ENCODE measurements around the gene PHLDB2.

PHLDB2 gene

DNA sequence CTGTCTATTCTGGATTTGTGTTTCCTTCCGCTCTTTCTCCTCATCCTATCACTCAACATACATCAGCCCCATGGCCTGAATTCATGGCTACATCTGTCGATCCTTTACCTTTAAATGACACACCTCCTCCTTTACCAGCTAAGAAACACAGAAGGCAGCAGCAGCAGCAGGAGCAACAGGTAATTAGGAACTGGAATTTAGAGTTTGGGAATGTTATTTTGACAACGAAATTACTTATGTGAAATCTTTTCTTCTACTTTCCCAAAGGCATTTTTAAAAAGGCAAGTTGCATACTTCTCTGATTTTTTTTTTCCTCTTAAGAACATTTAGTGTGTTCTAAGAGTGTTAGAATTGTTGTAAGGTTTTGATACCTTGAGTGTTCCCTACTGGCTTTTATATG, 90.6 kb downstream of the PHLDB2 start:
- no peak for DNase-seq (ENCODE audit: extremely low spot score)
- CTCF ChIA-PET, result no interaction called here
- TF ChIP-seq ARNT (IDR thresholded peaks at IDR 0.05), result no peak
- no peak for TF ChIP-seq ELF4 (IDR thresholded peaks at IDR 0.05)
- TF ChIP-seq L3MBTL2 (conservative IDR thresholded peaks at IDR 0.05), result no peak
- no peak for TF ChIP-seq SP1 (IDR thresholded peaks at IDR 0.05)
- TF ChIP-seq HDGF (IDR thresholded peaks at IDR 0.05; ENCODE audit: borderline replicate concordance), result no peak
- no peak for TF ChIP-seq FOXK2 (IDR thresholded peaks at IDR 0.05)
- TF ChIP-seq, protein P1, sequence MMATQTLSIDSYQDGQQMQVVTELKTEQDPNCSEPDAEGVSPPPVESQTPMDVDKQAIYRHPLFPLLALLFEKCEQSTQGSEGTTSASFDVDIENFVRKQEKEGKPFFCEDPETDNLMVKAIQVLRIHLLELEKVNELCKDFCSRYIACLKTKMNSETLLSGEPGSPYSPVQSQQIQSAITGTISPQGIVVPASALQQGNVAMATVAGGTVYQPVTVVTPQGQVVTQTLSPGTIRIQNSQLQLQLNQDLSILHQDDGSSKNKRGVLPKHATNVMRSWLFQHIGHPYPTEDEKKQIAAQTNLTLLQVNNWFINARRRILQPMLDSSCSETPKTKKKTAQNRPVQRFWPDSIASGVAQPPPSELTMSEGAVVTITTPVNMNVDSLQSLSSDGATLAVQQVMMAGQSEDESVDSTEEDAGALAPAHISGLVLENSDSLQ (IDR thresholded peaks at IDR 0.05), result no peak
- TF ChIP-seq FOXM1 (IDR thresholded peaks at IDR 0.05; ENCODE audit: borderline replicate concordance), result no peak
- TF ChIP-seq CTBP1 (IDR thresholded peaks at IDR 0.05; ENCODE audit: borderline replicate concordance), result no peak
- TF ChIP-seq TARDBP (IDR thresholded peaks at IDR 0.05), result no peak
- TF ChIP-seq BHLHE40 (IDR thresholded peaks at IDR 0.05; ENCODE audit: borderline replicate concordance), result no peak
- TF ChIP-seq FOXA1 (IDR thresholded peaks at IDR 0.05), result no peak
- no peak for TF ChIP-seq SUZ12 (IDR thresholded peaks at IDR 0.05)
- TF ChIP-seq NFRKB (IDR thresholded peaks at IDR 0.05), result no peak
- POLR2A ChIA-PET, result no interaction called here

DNA sequence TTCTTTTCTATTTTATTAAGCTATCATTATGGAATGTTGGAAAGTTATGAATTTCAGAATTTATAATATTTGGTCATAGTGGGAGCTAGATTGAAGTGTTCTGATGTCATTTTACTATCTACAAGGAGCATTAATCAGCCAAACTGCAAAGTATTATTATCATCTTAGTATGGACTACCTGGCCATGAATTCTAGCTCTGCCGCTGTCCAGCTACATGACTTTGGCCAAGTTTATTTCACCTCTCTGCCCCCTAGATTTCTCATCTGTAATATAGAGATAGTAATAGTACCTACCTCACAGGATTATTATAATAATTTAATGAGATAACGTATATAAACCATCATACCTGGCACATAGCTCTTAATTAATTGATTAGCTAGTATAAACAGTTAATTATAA, 92.0 kb downstream of the PHLDB2 start:
- no peak for DNase-seq (ENCODE audit: extremely low spot score)
- CTCF ChIA-PET, result interaction anchor here (0.5 kb wide), 1 partner anchor 63 kb away, joined by 3 read pairs; no protein-coding TSS in a partner anchor
- no peak for TF ChIP-seq L3MBTL2 (conservative IDR thresholded peaks at IDR 0.05)
- TF ChIP-seq TARDBP (IDR thresholded peaks at IDR 0.05), result no peak
- TF ChIP-seq LEF1 (IDR thresholded peaks at IDR 0.05; ENCODE audit: borderline replicate concordance), result no peak
- TF ChIP-seq, protein P1 (IDR thresholded peaks at IDR 0.05), result no peak
- TF ChIP-seq CTBP1 (IDR thresholded peaks at IDR 0.05; ENCODE audit: borderline replicate concordance), result no peak
- TF ChIP-seq FOXK2 (IDR thresholded peaks at IDR 0.05), result no peak
- no peak for TF ChIP-seq FOXM1 (IDR thresholded peaks at IDR 0.05; ENCODE audit: borderline replicate concordance)
- TF ChIP-seq ARNT (IDR thresholded peaks at IDR 0.05), result no peak
- TF ChIP-seq ELF4 (IDR thresholded peaks at IDR 0.05), result no peak
- POLR2A ChIA-PET, result no interaction called here

DNA sequence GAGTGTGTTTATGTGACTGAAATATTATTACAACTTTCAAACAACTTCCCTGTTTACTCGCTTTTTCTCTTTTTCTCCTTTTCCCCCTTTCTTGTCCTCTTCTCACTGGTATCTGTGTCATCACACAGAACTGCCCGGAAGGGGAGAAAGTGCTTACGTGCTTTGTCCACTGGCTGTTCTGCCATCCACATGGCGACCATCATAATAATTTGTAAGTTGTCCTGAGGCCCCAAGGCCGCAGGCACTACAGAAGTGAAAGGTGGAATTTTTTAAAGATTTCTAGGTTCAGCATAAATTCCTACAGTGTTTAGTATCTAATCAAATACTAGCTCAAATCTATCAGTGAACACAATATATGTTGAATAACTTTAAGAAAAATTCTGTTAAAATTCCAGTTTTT, 93.0 kb downstream of the PHLDB2 start:
- POLR2A ChIA-PET, result no interaction called here
- CTCF ChIA-PET, result no interaction called here
- no peak for TF ChIP-seq NFRKB (IDR thresholded peaks at IDR 0.05)
- no peak for TF ChIP-seq L3MBTL2 (conservative IDR thresholded peaks at IDR 0.05)
- no peak for TF ChIP-seq SUZ12 (IDR thresholded peaks at IDR 0.05)
- TF ChIP-seq SP1 (IDR thresholded peaks at IDR 0.05), result no peak
- TF ChIP-seq LEF1 (IDR thresholded peaks at IDR 0.05; ENCODE audit: borderline replicate concordance), result no peak
- no peak for TF ChIP-seq ARNT (IDR thresholded peaks at IDR 0.05)
- no peak for TF ChIP-seq FOXK2 (IDR thresholded peaks at IDR 0.05)
- no peak for TF ChIP-seq ELF4 (IDR thresholded peaks at IDR 0.05)
- no peak for TF ChIP-seq BHLHE40 (IDR thresholded peaks at IDR 0.05; ENCODE audit: borderline replicate concordance)
- TF ChIP-seq, protein P1 (IDR thresholded peaks at IDR 0.05), result no peak
- no peak for TF ChIP-seq TARDBP (IDR thresholded peaks at IDR 0.05)
- TF ChIP-seq FOXA1 (IDR thresholded peaks at IDR 0.05), result no peak
- TF ChIP-seq FOXM1 (IDR thresholded peaks at IDR 0.05; ENCODE audit: borderline replicate concordance), result no peak
- no peak for TF ChIP-seq HDGF (IDR thresholded peaks at IDR 0.05; ENCODE audit: borderline replicate concordance)
- no peak for TF ChIP-seq CTBP1 (IDR thresholded peaks at IDR 0.05; ENCODE audit: borderline replicate concordance)
- no peak for TF ChIP-seq ZNF384 (IDR thresholded peaks at IDR 0.05)
- no peak for DNase-seq (ENCODE audit: extremely low spot score)

DNA sequence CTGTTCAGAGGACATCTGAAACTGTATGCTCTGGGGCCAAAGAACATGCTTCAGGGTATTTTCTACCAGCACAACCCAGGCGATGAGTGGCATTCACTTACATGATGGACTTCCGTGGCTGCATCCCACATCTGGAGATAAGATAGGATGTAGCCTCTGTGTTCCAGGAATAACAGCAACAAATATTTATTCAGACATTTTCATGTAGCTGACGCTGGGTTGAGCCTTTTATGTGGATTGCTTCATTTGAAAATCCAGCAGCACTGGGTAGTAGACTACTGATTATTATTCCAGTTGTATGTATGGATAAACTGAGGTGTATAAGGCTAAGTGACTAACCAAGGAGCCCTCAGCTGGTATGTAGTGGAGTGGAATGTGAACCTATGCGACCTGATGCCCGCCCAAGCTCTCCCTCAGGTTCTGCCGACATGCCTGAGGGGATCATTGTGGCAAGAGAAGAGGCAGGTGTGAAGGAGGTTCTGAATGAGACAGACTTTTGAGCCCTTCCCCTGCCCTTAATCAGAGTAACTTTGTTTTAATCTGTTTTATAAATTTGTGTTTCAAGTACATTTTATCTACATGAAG, 93.9 kb downstream of the PHLDB2 start:
- ChIA-PET POLR2A (no interaction called here), CTCF (no interaction called here)
- no peak for DNase-seq (ENCODE audit: extremely low spot score)
- no peak for TF ChIP-seq HDGF (IDR thresholded peaks at IDR 0.05; ENCODE audit: borderline replicate concordance)
- TF ChIP-seq SP1 (IDR thresholded peaks at IDR 0.05), result no peak
- TF ChIP-seq BHLHE40 (IDR thresholded peaks at IDR 0.05; ENCODE audit: borderline replicate concordance), result no peak
- TF ChIP-seq ZNF384 (IDR thresholded peaks at IDR 0.05), result no peak
- no peak for TF ChIP-seq CTBP1 (IDR thresholded peaks at IDR 0.05; ENCODE audit: borderline replicate concordance)
- TF ChIP-seq NFRKB (IDR thresholded peaks at IDR 0.05), result no peak
- TF ChIP-seq, protein P1 (IDR thresholded peaks at IDR 0.05), result no peak
- no peak for TF ChIP-seq SUZ12 (IDR thresholded peaks at IDR 0.05)
- TF ChIP-seq ARNT (IDR thresholded peaks at IDR 0.05), result no peak
- no peak for TF ChIP-seq TARDBP (IDR thresholded peaks at IDR 0.05)
- TF ChIP-seq FOXM1 (IDR thresholded peaks at IDR 0.05; ENCODE audit: borderline replicate concordance), result no peak

DNA sequence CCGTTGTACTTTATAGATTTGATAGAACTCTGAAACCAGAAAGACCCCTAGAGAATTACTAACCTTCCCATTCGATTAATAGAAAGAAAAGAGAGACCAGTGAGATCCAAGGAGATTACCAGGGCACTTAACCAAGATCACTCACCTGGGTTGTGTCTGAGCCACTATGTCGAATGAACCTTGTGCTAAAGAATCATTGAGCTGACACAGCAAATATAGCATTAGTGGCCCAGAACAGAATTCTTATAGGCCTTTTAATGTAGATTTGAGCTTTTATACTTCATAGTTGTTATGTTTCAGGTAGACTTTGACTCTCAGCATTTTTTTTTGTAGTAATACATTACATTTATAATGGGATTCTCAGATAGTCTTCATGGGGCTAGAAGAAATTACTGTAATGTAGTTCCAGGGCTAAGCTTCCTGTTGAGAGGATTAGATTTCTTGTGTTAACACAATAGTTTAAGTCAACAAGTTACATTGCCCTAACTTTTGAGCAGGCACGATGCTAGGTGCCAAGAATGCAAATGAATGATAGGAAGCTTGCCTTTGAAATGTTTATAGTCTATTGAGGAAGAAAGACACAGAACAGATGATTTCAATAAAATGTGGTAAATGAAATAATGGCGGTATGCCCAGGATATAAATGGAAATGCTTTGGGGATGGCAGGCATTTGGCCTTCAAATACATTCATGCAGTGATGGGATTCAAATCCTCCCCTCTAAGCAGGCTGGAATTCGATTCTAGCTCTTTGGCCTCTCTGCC, 95.3 kb downstream of the PHLDB2 start:
- ChIA-PET POLR2A (interaction anchor here (1.2 kb wide), 1 partner anchor 24 kb away, joined by 3 read pairs; the partner anchor contains the start of gene ABHD10), CTCF (interaction anchor here (0.9 kb wide), 1 partner anchor 8 kb away, joined by 3 read pairs; no protein-coding TSS in a partner anchor)
- no peak for TF ChIP-seq CTBP1 (IDR thresholded peaks at IDR 0.05; ENCODE audit: borderline replicate concordance)
- no peak for TF ChIP-seq HDGF (IDR thresholded peaks at IDR 0.05; ENCODE audit: borderline replicate concordance)
- no peak for TF ChIP-seq NFRKB (IDR thresholded peaks at IDR 0.05)
- TF ChIP-seq FOXK2 (IDR thresholded peaks at IDR 0.05), result no peak
- no peak for TF ChIP-seq ARNT (IDR thresholded peaks at IDR 0.05)
- no peak for TF ChIP-seq ELF4 (IDR thresholded peaks at IDR 0.05)
- TF ChIP-seq BHLHE40 (IDR thresholded peaks at IDR 0.05; ENCODE audit: borderline replicate concordance), result no peak
- TF ChIP-seq ZNF384 (IDR thresholded peaks at IDR 0.05), result no peak
- no peak for TF ChIP-seq FOXM1 (IDR thresholded peaks at IDR 0.05; ENCODE audit: borderline replicate concordance)
- no peak for TF ChIP-seq LEF1 (IDR thresholded peaks at IDR 0.05; ENCODE audit: borderline replicate concordance)
- TF ChIP-seq SP1 (IDR thresholded peaks at IDR 0.05), result no peak
- TF ChIP-seq, protein P1 (IDR thresholded peaks at IDR 0.05), result no peak
- no peak for TF ChIP-seq SUZ12 (IDR thresholded peaks at IDR 0.05)
- no peak for TF ChIP-seq L3MBTL2 (conservative IDR thresholded peaks at IDR 0.05)
- no peak for TF ChIP-seq FOXA1 (IDR thresholded peaks at IDR 0.05)
- no peak for DNase-seq (ENCODE audit: extremely low spot score)

Measured in HEK293T (cell line).